OCI-M2 (cell line): ENCODE measurements around the gene ARPC5L.

Experiments used
- DNase-seq: peaks from one replicate; lab custom pipeline; 2025; ENCODE audit not compliant: unreplicated experiment; lab: John Stamatoyannopoulos, UW

The ARPC5L gene

GRCh38 chr9:124860582-124861341 is 1.2 kb upstream of the ARPC5L start:
- DNase-seq = no peak

DNA sequence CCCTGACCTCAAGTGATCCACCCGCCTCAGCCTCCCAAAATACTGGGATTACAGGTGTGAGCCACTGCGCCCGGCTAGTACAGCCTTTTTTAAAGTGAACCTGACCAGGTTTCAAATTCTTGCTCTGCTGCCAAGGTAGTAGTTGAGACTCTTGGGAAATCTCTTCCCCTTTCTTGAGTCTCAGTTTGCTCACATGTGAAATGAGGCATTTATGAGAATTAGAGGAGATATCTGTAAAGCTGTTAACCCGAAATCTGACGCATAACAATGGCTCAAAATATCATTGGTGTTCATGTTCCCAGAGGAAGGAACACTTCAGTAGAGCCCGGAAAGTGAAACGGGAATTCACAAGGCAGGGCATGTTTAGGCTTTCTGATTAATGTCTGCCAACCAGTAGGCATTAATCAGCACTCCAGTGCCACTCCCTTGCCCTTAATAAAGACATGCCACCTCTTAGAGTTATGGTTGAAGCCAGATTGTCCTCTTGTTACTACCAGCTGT is 1.5 kb downstream of the ARPC5L start:
- no peak for DNase-seq

DNA sequence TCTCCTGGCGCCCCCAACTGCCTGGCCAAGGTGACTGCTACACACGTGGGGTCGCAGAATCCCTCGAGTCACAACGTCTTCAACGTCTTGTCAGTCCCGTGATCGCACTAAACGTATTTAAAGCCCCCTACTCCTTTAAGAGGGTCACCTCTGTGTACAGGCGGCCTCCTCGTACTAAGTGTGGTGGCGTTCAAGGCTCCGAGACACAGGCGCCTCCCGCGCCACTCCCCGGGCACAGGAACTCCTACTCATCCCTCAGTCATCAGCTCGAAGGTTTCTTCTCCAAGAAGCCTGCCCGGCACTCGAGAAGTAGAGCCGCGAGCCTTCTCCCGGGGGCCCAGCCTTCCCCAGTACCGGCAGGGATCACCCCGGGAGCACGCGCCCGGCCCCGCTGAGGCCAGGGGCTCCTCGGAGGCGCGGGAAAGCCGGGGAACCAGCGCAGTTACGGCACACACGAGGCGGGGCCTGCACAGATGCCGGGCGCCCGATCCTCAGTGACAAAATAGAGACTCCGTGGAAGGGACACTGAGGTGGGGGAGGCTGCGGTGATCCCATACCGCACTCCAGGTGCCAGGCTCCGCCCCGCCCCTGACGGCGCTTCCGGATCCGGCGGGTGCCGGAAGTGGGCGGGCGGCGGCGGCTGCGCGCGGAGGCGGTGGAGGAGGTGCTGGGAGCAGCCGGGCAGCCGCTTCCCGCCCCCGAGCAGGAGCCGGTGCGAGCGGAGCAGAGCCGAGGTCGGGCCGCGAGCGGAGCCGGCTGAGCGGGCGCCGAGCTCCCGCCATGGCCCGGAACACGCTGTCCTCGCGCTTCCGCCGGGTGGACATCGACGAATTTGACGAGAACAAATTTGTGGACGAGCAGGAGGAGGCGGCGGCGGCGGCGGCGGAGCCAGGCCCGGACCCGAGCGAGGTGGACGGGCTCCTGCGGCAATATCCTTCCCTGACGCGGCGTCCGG is 6.9 kb downstream of the ARPC5L start:
- DNase-seq = no peak

GRCh38 chr9:124869466-124869985 is 7.6 kb downstream of the ARPC5L start:
- no peak for DNase-seq

DNA sequence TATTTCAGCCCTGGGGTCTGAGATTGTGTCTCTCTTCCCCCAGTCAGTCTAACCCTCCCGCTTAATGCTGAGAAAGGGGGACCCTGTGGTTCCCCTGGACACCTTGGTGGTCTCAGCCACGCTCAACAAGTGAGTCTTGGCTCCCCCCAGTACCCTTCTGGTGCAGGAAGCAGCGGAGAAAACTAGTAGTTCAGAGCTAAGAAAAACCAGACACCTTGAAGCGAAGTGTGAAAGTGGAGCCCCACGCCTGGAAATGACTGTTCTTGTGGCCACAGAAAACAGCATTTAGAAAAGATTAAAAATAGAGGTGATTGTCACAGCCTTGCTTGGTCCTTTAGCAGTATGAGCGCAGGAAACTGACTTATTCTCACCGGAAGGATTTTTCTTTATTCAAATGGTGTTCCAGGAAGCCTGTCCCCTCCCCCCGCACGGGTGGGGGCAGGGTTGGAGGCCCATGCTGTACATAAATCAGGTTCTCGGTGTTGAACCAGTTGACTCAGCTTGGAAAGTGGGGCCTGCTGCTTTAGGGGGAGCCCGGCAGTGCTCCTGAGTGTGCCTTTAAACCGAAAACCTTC is 8.1 kb downstream of the ARPC5L start:
- DNase-seq = no peak

GRCh38 chr9:124870723-124871122 is 8.8 kb downstream of the ARPC5L start:
- no peak for DNase-seq

GRCh38 chr9:124871156-124871561 is 9.2 kb downstream of the ARPC5L start:
- DNase-seq = no peak

GRCh38 chr9:124873664-124874063 is 11.7 kb downstream of the ARPC5L start:
- DNase-seq = no peak

- no peak for DNase-seq
Observed at GRCh38 chr9:124875501-124875900, 13.6 kb downstream of the ARPC5L start.

DNA sequence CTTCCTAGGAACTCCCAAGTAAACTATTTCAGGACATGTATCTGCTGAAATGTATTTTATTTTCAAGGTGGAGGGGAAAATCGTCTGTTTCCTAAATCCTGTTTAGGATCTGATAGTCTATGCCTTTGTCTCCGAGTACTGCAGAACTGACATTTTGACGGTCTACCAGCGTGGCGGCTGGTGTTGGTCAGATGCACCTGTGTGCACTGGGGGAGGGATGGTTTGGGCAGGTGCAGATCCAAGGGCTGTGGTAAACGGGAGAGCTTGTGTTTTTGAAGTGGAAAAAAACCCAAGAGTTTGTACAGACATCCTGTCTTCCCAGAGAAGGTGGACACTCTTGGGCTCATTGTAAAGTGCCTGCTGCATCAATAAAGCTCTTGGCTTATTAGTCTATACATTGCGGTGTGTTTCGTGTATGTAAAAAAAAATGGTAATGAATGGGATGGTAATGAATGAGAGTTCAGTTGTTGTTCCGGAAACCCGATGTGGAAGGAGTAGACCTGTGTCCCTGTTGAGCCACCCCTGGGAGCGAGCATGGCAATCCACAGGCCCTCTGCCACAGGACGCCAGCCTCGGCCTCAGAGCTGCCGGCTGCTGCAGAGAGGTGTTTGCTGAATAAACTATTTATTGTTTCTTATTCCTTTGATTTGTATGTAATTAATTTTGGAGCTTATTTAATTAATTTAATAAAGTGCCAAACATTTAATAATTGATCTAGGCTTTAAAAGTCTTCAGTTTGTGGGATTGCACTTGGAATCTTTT is 15.3 kb downstream of the ARPC5L start:
- DNase-seq = no peak

DNA sequence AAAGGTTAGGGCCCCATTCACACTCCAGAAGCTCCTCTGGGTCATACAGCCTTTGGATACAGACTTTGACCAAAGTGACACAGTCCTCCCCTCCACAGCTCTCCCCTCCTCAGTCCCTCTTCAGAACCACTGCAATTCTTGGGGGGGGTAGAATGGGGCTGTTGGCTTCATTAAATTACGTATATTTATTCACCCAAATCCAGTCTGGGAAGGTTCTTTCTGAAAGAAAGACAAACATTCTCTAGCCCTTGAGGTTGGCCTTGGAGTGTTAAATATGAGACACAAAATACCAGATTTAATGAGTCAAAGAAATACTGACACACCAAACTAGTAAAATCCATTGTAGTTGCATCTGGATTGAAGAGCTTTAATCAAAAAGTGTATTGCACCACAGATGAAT is 16.1 kb downstream of the ARPC5L start:
- no peak for DNase-seq

GRCh38 chr9:124878518-124878917 is 16.6 kb downstream of the ARPC5L start:
- DNase-seq = no peak

DNA sequence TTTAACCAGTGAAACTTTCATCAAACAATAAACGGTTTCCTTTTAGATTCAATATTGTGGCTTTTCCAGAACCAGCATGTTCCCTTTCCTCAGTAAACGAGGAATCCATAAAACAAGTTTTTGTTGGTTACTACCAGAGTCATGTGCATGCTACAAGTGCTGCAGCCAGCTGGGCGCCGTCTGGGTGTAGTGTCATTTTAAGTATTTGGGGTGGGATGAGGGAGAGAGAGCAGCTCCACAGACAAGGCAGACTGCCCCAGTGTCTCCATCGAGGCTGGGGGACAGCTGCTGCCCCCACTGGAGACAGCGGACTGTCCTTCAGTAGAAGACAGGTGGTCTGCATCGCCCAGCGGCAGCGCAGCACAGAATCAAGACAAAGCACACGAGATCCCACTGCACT is 17.3 kb downstream of the ARPC5L start:
- DNase-seq = no peak

DNA sequence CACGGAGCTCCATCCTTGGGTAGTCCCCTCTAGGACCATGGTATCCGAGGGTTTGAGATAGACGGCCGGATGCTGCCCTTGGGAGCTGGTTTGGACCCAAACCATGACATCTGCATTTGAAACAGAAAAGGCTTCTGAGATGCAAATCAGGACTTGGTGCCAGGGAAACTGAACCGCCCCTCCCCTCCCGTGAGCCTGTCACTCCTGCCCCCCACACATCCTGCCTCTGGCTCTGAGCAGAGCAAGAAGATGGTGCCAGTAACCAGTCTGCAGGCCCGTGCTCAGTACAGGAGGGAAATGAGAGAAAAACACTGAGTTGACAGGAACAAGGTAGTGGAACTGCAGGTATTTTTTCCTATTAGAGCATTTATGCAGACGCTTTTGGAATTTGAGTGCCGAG is 18.6 kb downstream of the ARPC5L start:
- no peak for DNase-seq

DNA sequence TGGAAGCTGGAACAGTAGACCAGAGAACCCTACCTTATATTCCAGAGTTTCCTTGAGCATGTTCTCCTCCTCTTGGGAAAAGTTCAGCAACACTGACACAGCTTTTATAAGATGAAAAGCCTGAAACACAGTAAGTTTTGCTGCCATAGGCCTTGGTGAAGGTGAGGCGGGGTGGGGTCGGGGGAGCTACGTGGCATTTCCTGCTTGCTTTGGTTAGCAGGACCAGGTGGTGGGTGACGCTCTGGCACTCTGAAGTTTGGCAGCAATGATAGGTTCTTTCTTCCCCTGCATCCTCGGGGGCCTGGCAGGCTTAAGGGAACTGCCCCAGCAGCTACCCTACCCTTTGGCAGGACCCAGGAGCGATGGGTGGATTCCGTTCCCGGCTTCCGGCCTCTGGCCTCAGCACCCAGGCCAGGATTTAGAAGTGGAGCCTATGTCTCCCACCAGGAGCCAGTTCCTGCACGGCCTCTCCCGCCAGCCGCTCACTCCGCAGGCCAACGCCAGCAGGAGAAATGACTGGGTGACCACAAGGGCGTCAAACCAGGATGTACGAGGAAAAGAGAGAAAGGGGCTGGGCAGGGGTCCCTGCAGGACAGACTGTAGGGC is 19.3 kb downstream of the ARPC5L start:
- DNase-seq = no peak

- DNase-seq = no peak
Observed at GRCh38 chr9:124882231-124882630, 20.3 kb downstream of the ARPC5L start.

DNA sequence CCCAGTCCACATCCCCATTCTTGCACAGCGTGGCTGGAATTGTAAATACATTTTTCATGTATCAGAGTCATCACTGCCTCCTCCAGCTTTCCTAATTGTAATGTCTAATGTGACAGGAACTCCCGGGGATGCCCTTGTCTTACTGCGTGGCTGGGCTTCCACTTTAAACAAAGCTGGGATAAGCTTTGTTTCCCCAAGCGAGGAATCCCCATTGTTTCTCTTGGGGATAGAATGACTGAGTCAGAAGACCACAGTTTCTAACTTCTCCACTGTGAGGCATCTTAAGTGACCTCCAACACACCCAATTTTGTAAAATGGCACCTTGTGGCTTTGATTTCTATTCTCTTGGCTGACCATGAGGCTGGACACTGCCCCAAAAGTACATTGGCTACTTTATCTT is 22.4 kb downstream of the ARPC5L start:
- no peak for DNase-seq

DNA sequence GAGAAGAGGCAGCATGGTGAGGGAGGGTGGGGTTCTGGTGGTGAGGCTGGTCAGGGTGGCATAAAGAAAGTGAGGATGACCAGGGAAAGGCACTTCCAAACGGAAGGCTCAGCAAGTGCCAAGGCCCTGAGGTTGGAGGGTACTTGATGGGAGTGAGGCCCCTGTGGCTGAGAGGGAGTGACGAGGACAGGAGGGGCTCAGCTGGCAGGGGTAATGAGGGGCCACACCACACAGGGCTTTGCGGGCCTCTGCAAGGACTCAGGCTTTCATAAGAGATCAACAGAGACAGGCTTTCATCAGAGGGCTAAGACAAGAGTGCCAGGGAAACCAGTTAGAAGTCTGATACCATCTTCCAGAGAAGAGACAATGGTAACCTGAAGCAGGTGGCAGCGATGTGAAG is 23.6 kb downstream of the ARPC5L start:
- DNase-seq = no peak

GRCh38 chr9:124886461-124886860 is 24.5 kb downstream of the ARPC5L start:
- DNase-seq = no peak

GRCh38 chr9:124886866-124887492 is 25.0 kb downstream of the ARPC5L start:
- no peak for DNase-seq
